HCT116 (cell line): ENCODE results near the gene RGS18. TPM values are rescaled to one million over a fixed set of nuclear protein-coding genes. Genes with fewer than 3 reads are reported as not detected.

ENCODE experiments used
- ATAC-seq: fragments of 200-7000 bp; cut with Tn5 transposase; 2 replicates; pipeline ENCODE4 v1.9.1; 2020; ENCODE audit warnings: mild to moderate bottlenecking, moderate library complexity
- BruUV-seq: library from RNA; stranded (reverse); fragments of 400-500 nt; replicated peaks from 2 replicates; lab custom pipeline; 2021; lab: Mats Ljungman, UMichigan
- CTCF ChIA-PET: fragments of 300-600 bp; sonication (Branson Sonifier 250); formaldehyde crosslinking; loops from one replicate; lab custom pipeline; 2021; ENCODE audit warnings: antibody characterized with exemption; lab: Charles Lee
- POLR2A ChIA-PET: fragments of 300-600, 350-600 bp; sonication (Branson Sonifier 250); formaldehyde crosslinking; loops from one replicate; lab custom pipeline; 2021; ENCODE audit warnings: antibody characterized with exemption; lab: Charles Lee
- RAD21 ChIA-PET, 2 experiments: fragments of 300-600 bp; sonication (Branson Sonifier 250); formaldehyde crosslinking; loops; one replicate each; lab custom pipeline; 2023; ENCODE audit warnings: low total read pairs in 2 of 2; ENCODE audit not compliant: uncharacterized antibody in 2 of 2, unreplicated experiment in 2 of 2, low non-redundant PET in 1 of 2; lab: Charles Lee
- DNase-seq: peaks from one replicate; pipeline ENCODE4 v3.0.0-alpha.2; 2010; ENCODE audit warnings: low read depth, low spot score
- H2AFZ ChIP-seq: fragments of 200-600 bp; shearing (Covaris generic), sonication (generic); 2 replicates; pipeline ENCODE4 v1.6.1; 2017; ENCODE audit warnings: low read depth, mixed run types, mixed read lengths, antibody characterized with exemption, low read length; ENCODE audit not compliant: poor library complexity, severe bottlenecking
- H3K27ac ChIP-seq: 2 replicates; pipeline ENCODE4 v1.5.1; 2012; ENCODE audit warnings: low read depth, low read length
- H3K27me3 ChIP-seq: fragments of 200-600 bp; sonication (generic); 2 replicates; pipeline ENCODE4 v1.6.1; 2016; ENCODE audit warnings: mixed run types, low read length, mixed read lengths; ENCODE audit not compliant: insufficient read depth
- H3K36me3 ChIP-seq, 2 experiments: fragments of 200-500 bp in 1 of 2; fragments of 200-600 bp in 1 of 2; sonication (Bioruptor generic) in 1 of 2; sonication (generic) in 1 of 2; 2 replicates each; pipeline versions ENCODE4 v1.5.1 to v1.6.1; 2014 to 2016; ENCODE audit warnings: low read length in 2 of 2, inconsistent platforms in 1 of 2, mixed read lengths in 1 of 2, mixed run types in 1 of 2; ENCODE audit not compliant: insufficient read depth in 2 of 2, control insufficient read depth in 1 of 2
- H3K4me1 ChIP-seq, 2 experiments: fragments of 200-600 bp in 1 of 2; sonication (generic) in 1 of 2; 2 replicates each; pipeline versions ENCODE4 v1.5.1 to v1.6.1; 2012 to 2017; ENCODE audit warnings: low read length in 2 of 2, inconsistent platforms in 1 of 2, mild to moderate bottlenecking in 1 of 2, mixed read lengths in 1 of 2, mixed run types in 1 of 2, moderate library complexity in 1 of 2; ENCODE audit not compliant: insufficient read depth in 2 of 2, control insufficient read depth in 1 of 2
- H3K4me2 ChIP-seq: fragments of 200-600 bp; sonication (generic); 2 replicates; pipeline ENCODE4 v1.6.1; 2017; ENCODE audit warnings: mixed run types, low read length, mixed read lengths
- H3K4me3 ChIP-seq, 2 experiments: fragments of 200-600 bp in 1 of 2; sonication (generic) in 1 of 2; replicated peaks in 1 of 2; 2 replicates each; pipeline ENCODE4 v1.5.1; 2011 to 2016; ENCODE audit warnings: low read length in 2 of 2, control low read depth in 1 of 2, low read depth in 1 of 2, mild to moderate bottlenecking in 1 of 2, mixed read lengths in 1 of 2, mixed run types in 1 of 2
- H3K79me2 ChIP-seq: fragments of 200-600 bp; sonication (generic); 2 replicates; pipeline ENCODE4 v1.6.1; 2017; ENCODE audit warnings: mild to moderate bottlenecking, mixed run types, low read length, moderate library complexity, mixed read lengths; ENCODE audit not compliant: insufficient read depth
- H3K9ac ChIP-seq: fragments of 200-600 bp; sonication (generic); 2 replicates; pipeline ENCODE4 v1.6.1; 2016; ENCODE audit warnings: low read length, mixed read lengths
- H3K9me2 ChIP-seq: fragments of 200-600 bp; sonication (generic), shearing (Covaris generic); 2 replicates; pipeline ENCODE4 v1.6.1; 2017; ENCODE audit warnings: mixed run types, mild to moderate bottlenecking, moderate library complexity; ENCODE audit not compliant: insufficient read depth
- H3K9me3 ChIP-seq, 2 experiments: fragments of 200-500 bp in 1 of 2; fragments of 200-600 bp in 1 of 2; sonication (Bioruptor generic) in 1 of 2; sonication (generic) in 1 of 2; 2 replicates each; pipeline ENCODE4 v1.6.1; 2014 to 2017; ENCODE audit warnings: low read length in 2 of 2, mixed read lengths in 2 of 2, inconsistent platforms in 1 of 2, low read depth in 1 of 2, mild to moderate bottlenecking in 1 of 2, mixed run types in 1 of 2, moderate library complexity in 1 of 2; ENCODE audit not compliant: control insufficient read depth in 1 of 2, insufficient read depth in 1 of 2
- H4K20me1 ChIP-seq: fragments of 200-600 bp; sonication (generic), shearing (Covaris generic); 2 replicates; pipeline ENCODE4 v1.6.1; 2017; ENCODE audit warnings: mixed run types, mild to moderate bottlenecking, moderate library complexity; ENCODE audit not compliant: insufficient read depth
- ATF3 ChIP-seq: IDR thresholded peaks from 2 replicates; pipeline ENCODE4 v1.6.1; 2012
- CEBPB ChIP-seq: IDR thresholded peaks from 2 replicates; pipeline ENCODE4 v1.6.1; 2012; ENCODE audit warnings: low read depth
- EGR1 ChIP-seq: IDR thresholded peaks from 2 replicates; pipeline ENCODE4 v1.6.1; 2012; ENCODE audit warnings: low read depth
- ELF1 ChIP-seq: IDR thresholded peaks from 2 replicates; pipeline ENCODE4 v1.6.1; 2012; ENCODE audit warnings: low read depth, borderline replicate concordance
- EZH2 ChIP-seq: fragments of 200-600 bp; sonication (generic); IDR thresholded peaks from 2 replicates; pipeline ENCODE4 v1.6.1; 2017; ENCODE audit warnings: antibody characterized with exemption, mixed run types
- EZH2phosphoT487 ChIP-seq: fragments of 200-600 bp; IDR thresholded peaks from 2 replicates; pipeline ENCODE4 v1.6.1; 2018; ENCODE audit warnings: antibody characterized with exemption, borderline replicate concordance
- JUND ChIP-seq: IDR thresholded peaks from 2 replicates; pipeline ENCODE4 v1.6.1; 2012
- MAX ChIP-seq: IDR thresholded peaks from 2 replicates; pipeline ENCODE4 v1.6.1; 2012
- POLR2A ChIP-seq: IDR thresholded peaks from 2 replicates; pipeline ENCODE4 v1.7.0; 2011; ENCODE audit warnings: borderline replicate concordance; ENCODE audit not compliant: insufficient read depth, insufficient read length; ENCODE audit errors: extremely low read depth
- POLR2AphosphoS5 ChIP-seq: IDR thresholded peaks from 2 replicates; pipeline ENCODE4 v1.6.1; 2011; ENCODE audit warnings: mild to moderate bottlenecking, low read depth, low read length, moderate library complexity
- RAD21 ChIP-seq: IDR thresholded peaks from 2 replicates; pipeline ENCODE4 v1.6.1; 2012; ENCODE audit warnings: low read depth, mild to moderate bottlenecking
- REST ChIP-seq: IDR thresholded peaks from 2 replicates; pipeline ENCODE4 v1.6.1; 2012; ENCODE audit warnings: low read depth
- SP1 ChIP-seq: IDR thresholded peaks from 2 replicates; pipeline ENCODE4 v1.6.1; 2012; ENCODE audit warnings: low read depth
- SRF ChIP-seq: IDR thresholded peaks from 2 replicates; pipeline ENCODE4 v1.6.1; 2012; ENCODE audit warnings: low read depth
- TCF7L2 ChIP-seq: IDR thresholded peaks from 2 replicates; pipeline ENCODE4 v1.7.0; 2011; ENCODE audit warnings: borderline replicate concordance, inconsistent platforms; ENCODE audit not compliant: insufficient read depth, insufficient read length; ENCODE audit errors: extremely low read depth
- ZFX ChIP-seq: fragments of 450-650 bp; IDR thresholded peaks from 2 replicates; pipeline ENCODE4 v1.6.1; 2017
- ZNF274 ChIP-seq: fragments of 200-500 bp; sonication (Bioruptor generic); IDR thresholded peaks from 2 replicates; pipeline ENCODE4 v1.6.1; 2014; ENCODE audit warnings: mild to moderate bottlenecking, low read depth, low read length, inconsistent platforms
- intact Hi-C: fragments of 100-400 bp; cut with micrococcal nuclease; formaldehyde crosslinking; loops from 2 replicates; pipeline ENCODE4 v1.10.0; 2022
- total RNA-seq: library from RNA; stranded (reverse); gene quantifications from one replicate; pipeline ENCODE4 v1.2.1, GENCODE V29; 2021; ENCODE audit not compliant: unreplicated experiment

The RGS18 gene
- total RNA-seq, 1 experiment from 2014 or later = not detected

- POLR2A ChIA-PET = no interaction called here
- no peaks in the 10 kb centered on the region for H3K79me2 ChIP-seq
- intact Hi-C loops = no loop called here
- no peaks in the 10 kb centered on the region for H3K9me2 ChIP-seq
- H3K9me3 ChIP-seq = no peaks in the 10 kb centered on the region
- no peak overlapping the region for H3K4me2 ChIP-seq
- H3K36me3 ChIP-seq = no peaks in the 10 kb centered on the region
- CTCF ChIA-PET = no interaction called here
- H3K4me3 ChIP-seq = no peak overlapping the region
- H2AFZ ChIP-seq = no peak overlapping the region
- RAD21 ChIA-PET = no interaction called here
- ATAC-seq = no peak
- H3K27ac ChIP-seq = no peak overlapping the region
- no peaks in the 10 kb centered on the region for H3K27me3 ChIP-seq
- no TSS peak for BruUV-seq
- H3K4me1 ChIP-seq = no peaks in the 10 kb centered on the region
- H4K20me1 ChIP-seq = no peaks in the 10 kb centered on the region
- no peak for DNase-seq
- H3K9ac ChIP-seq = no peak overlapping the region
- TF ChIP-seq EGR1 (no peak), ZFX (no peak), EZH2phosphoT487 (no peak), TCF7L2 (no peak), ATF3 (no peak), CEBPB (no peak), ZNF274 (no peak), POLR2A (no peak), POLR2AphosphoS5 (no peak), JUND (no peak), EZH2 (no peak), ELF1 (no peak), MAX (no peak), SRF (no peak), RAD21 (no peak), REST (no peak), SP1 (no peak)
Observed at GRCh38 chr1:192159781-192160180, 1.5 kb downstream of the RGS18 start.
